Measurements from ENCODE around the gene DPH5.

DNA sequence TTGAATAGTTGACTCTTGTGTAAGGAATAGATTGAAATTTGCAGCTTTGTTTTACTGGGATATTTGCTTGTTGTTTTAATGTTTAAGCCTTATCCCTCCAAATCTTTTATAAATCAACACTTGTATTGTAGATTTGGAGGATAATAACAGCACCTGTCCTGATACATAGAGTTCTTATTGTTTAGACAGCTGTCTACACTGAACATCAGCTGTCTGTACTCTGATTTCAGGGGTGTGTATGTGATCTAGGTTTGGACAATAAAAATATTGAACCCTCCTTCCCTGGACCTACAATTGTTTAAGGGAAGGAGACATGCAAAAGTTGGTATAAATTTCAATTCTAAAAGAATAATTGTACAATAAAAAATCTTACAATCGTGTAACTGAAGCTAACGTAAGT, 48.3 kb upstream of the DPH5 start:
- TF ChIP-seq, protein P1, sequence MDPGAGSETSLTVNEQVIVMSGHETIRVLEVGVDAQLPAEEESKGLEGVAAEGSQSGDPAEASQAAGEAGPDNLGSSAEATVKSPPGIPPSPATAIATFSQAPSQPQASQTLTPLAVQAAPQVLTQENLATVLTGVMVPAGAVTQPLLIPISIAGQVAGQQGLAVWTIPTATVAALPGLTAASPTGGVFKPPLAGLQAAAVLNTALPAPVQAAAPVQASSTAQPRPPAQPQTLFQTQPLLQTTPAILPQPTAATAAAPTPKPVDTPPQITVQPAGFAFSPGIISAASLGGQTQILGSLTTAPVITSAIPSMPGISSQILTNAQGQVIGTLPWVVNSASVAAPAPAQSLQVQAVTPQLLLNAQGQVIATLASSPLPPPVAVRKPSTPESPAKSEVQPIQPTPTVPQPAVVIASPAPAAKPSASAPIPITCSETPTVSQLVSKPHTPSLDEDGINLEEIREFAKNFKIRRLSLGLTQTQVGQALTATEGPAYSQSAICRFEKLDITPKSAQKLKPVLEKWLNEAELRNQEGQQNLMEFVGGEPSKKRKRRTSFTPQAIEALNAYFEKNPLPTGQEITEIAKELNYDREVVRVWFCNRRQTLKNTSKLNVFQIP (CRISPR knock-in tag; IDR thresholded peaks at IDR 0.05; ENCODE audit: borderline replicate concordance, low read depth): no peak
- TF ChIP-seq BACH2 (CRISPR knock-in tag; IDR thresholded peaks at IDR 0.05; ENCODE audit: borderline replicate concordance): no peak
- no peak for TF ChIP-seq CSDC2 (CRISPR knock-in tag; IDR thresholded peaks at IDR 0.05)

All from SK-N-SH treated with all-trans-retinoic acid at 6 μM for 48 hours (cell line).